Naive thymus-derived CD4-positive, alpha-beta T cell (primary cell): Measurements from ENCODE around the gene TSACC. TPM values are rescaled to one million over a fixed set of nuclear protein-coding genes. Genes with fewer than 3 reads are reported as not detected.

Source experiments
- ATAC-seq: fragments of 150-1000 bp; cut with Tn5 transposase; 2 replicates; pipeline ENCODE4 v1.10.0; 2021; ENCODE audit warnings: mild to moderate bottlenecking, moderate library complexity
- CTCF ChIA-PET: fragments of 350-600 bp; sonication (Branson Sonifier 250); formaldehyde crosslinking; loops from one replicate; lab custom pipeline; 2021; ENCODE audit warnings: antibody characterized with exemption; lab: Charles Lee
- POLR2A ChIA-PET: fragments of 350-600 bp; sonication (Branson Sonifier 250); formaldehyde crosslinking; loops from one replicate; lab custom pipeline; 2021; ENCODE audit warnings: antibody characterized with exemption, inconsistent platforms; lab: Charles Lee
- DNase-seq, 9 donors: peaks; one replicate each; pipeline versions ENCODE4 v3.0.0 to v3.0.0-alpha.2; 2020 to 2022; ENCODE audit warnings: mixed read lengths in 1 of 9
- H3K27ac ChIP-seq: one replicate; pipeline ENCODE4 v1.7.0; 2013; ENCODE audit warnings: mild to moderate bottlenecking, low read depth, low read length, moderate library complexity
- H3K27me3 ChIP-seq, 2 donors: one replicate each; pipeline ENCODE4 v1.7.0; 2013; ENCODE audit warnings: low read length in 2 of 2, mild to moderate bottlenecking in 2 of 2, moderate library complexity in 2 of 2; ENCODE audit not compliant: control insufficient read depth in 2 of 2, insufficient read depth in 2 of 2
- H3K36me3 ChIP-seq, 3 experiments: 1 replicate in 2 of 3; 2 replicates in 1 of 3; pipeline ENCODE4 v1.7.0; 2013; ENCODE audit warnings: low read length in 3 of 3, mild to moderate bottlenecking in 3 of 3, moderate library complexity in 1 of 3; ENCODE audit not compliant: insufficient read depth in 3 of 3, control insufficient read depth in 2 of 3
- H3K4me1 ChIP-seq, 2 donors: one replicate each; pipeline ENCODE4 v1.7.0; 2013; ENCODE audit warnings: low read length in 2 of 2, mild to moderate bottlenecking in 2 of 2, moderate library complexity in 1 of 2; ENCODE audit not compliant: control insufficient read depth in 2 of 2, insufficient read depth in 2 of 2
- H3K4me3 ChIP-seq: 2 replicates; pipeline ENCODE4 v1.7.0; 2013; ENCODE audit warnings: mild to moderate bottlenecking, low read length
- H3K9me3 ChIP-seq, 3 experiments: 1 replicate in 2 of 3; 2 replicates in 1 of 3; pipeline ENCODE4 v1.7.0; 2013; ENCODE audit warnings: low read length in 3 of 3; ENCODE audit not compliant: control insufficient read depth in 2 of 3
- H3K27ac Mint-ChIP-seq, 9 donors: one replicate each; pipeline ENCODE4 v1.8.0; 2020 to 2022; ENCODE audit warnings: mixed read lengths in 9 of 9, mild to moderate bottlenecking in 8 of 9, moderate library complexity in 5 of 9, inconsistent platforms in 2 of 9
- H3K27me3 Mint-ChIP-seq, 5 donors: one replicate each; pipeline ENCODE4 v1.8.0; 2021 to 2022; ENCODE audit warnings: mixed read lengths in 5 of 5, mild to moderate bottlenecking in 1 of 5
- H3K36me3 Mint-ChIP-seq, 5 donors: one replicate each; pipeline ENCODE4 v1.8.0; 2020 to 2022; ENCODE audit warnings: mixed read lengths in 5 of 5, mild to moderate bottlenecking in 3 of 5, inconsistent platforms in 1 of 5
- H3K4me1 Mint-ChIP-seq, 7 donors: one replicate each; pipeline ENCODE4 v1.8.0; 2020 to 2022; ENCODE audit warnings: mixed read lengths in 7 of 7, mild to moderate bottlenecking in 3 of 7, inconsistent platforms in 1 of 7
- H3K4me3 Mint-ChIP-seq, 10 donors: one replicate each; pipeline ENCODE4 v1.8.0; 2020 to 2022; ENCODE audit warnings: mild to moderate bottlenecking in 10 of 10, mixed read lengths in 10 of 10, moderate library complexity in 6 of 10, inconsistent platforms in 2 of 10
- H3K9me3 Mint-ChIP-seq, 11 donors: one replicate each; pipeline ENCODE4 v1.8.0; 2020 to 2022; ENCODE audit warnings: mixed read lengths in 11 of 11, mild to moderate bottlenecking in 4 of 11, inconsistent platforms in 1 of 11, moderate library complexity in 1 of 11
- intact Hi-C, 2 donors: fragments of 100-400 bp; cut with micrococcal nuclease; formaldehyde crosslinking; loops; one replicate each; pipeline ENCODE4 v1.15.1; 2023
- polyA plus RNA-seq, 2 donors: library from polyadenylated mRNA; unstranded; fragments of 300-500 nt; fragmentation: Illumina TruSeq; gene quantifications; one replicate each; pipeline ENCODE4 v1.2.3, GENCODE V29; 2021
- total RNA-seq, 6 experiments: library from RNA in 5 of 6; stranded (reverse) in 5 of 6; gene quantifications; 1 replicate in 5 of 6; 2 replicates in 1 of 6; pipeline ENCODE4 v1.2.3 and lab custom pipeline; 2021 to 2026

Gene TSACC
- total and polyA plus RNA-seq, 7 experiments from 2014 or later, result 1.1 to 2.2 (median 1.7) TPM; not detected in 4

- H3K9me3 ChIP-seq, result no peaks in the 10 kb centered on the region
- peaks cover 0 to 3% of the 10 kb centered on the region in 2 donors for H3K27me3 ChIP-seq
- H3K27ac Mint-ChIP-seq, result no peak overlapping the region
- ChIA-PET CTCF (interaction anchor here (1.0 to 5.5 kb wide), 5 partner anchors 58 to 225 kb away, joined by 4 to 129 read pairs (median 21); partner anchors contain the start of gene GPATCH4), POLR2A (interaction anchor here (0.6 kb wide), 1 partner anchor 130 kb away, joined by 3 read pairs; no protein-coding TSS in a partner anchor)
- H3K4me3 Mint-ChIP-seq, result no peak overlapping the region
- H3K4me1 ChIP-seq, result peaks cover 6 to 8% of the 10 kb centered on the region in 2 donors
- peaks cover 6 to 30% (median 16%) of the 10 kb centered on the region in 5 donors for H3K27me3 Mint-ChIP-seq
- peaks cover 5 to 7% (median 6%) of the 10 kb centered on the region in 7 donors for H3K4me1 Mint-ChIP-seq
- H3K27ac ChIP-seq, result no peak overlapping the region
- no peak overlapping the region for H3K4me3 ChIP-seq
- no peaks in the 10 kb centered on the region for H3K36me3 ChIP-seq
- intact Hi-C loops, result loop anchor here (2.0 to 5.0 kb wide), 2 partner anchors 35 to 118 kb away; partner anchors contain the start of gene MEF2D (in 1 of the 2)
- no peaks in the 10 kb centered on the region for H3K36me3 Mint-ChIP-seq
- ATAC-seq (no peak), DNase-seq (no peak)
- no peaks in the 10 kb centered on the region for H3K9me3 Mint-ChIP-seq
These were observed 45.7 kb downstream of the TSACC start for GRCh38 chr1:156384007-156384406.

GRCh38 chr1:156384658-156385057 is 46.3 kb downstream of the TSACC start:
- Mint-ChIP-seq H3K27me3 (peaks cover 13 to 36% (median 19%) of the 10 kb centered on the region in 5 donors), H3K27ac (peak overlapping the region in 1 of 9 donors; percentile 20), H3K9me3 (no peaks in the 10 kb centered on the region), H3K36me3 (no peaks in the 10 kb centered on the region), H3K4me1 (peaks cover 5 to 7% (median 6%) of the 10 kb centered on the region in 7 donors), H3K4me3 (no peak overlapping the region)
- no peak for DNase-seq
- Histone ChIP-seq H3K27ac (no peak overlapping the region), H3K27me3 (peaks cover 0 to 3% of the 10 kb centered on the region in 2 donors), H3K4me3 (no peak overlapping the region), H3K36me3 (no peaks in the 10 kb centered on the region), H3K9me3 (no peaks in the 10 kb centered on the region), H3K4me1 (peaks cover 6 to 8% of the 10 kb centered on the region in 2 donors)
- POLR2A ChIA-PET, result no interaction called here
- intact Hi-C loops, result loop anchor here (1.0 to 5.0 kb wide), 7 partner anchors 34 to 241 kb away; partner anchors contain the start of gene MEF2D (in 1 of the 2)
- CTCF ChIA-PET, result interaction anchor here (0.6 to 5.5 kb wide), 10 partner anchors 47 to 277 kb away, joined by 3 to 129 read pairs (median 4); partner anchors contain the start of gene GPATCH4
- ATAC-seq, result no peak

GRCh38 chr1:156385534-156386031 is 47.3 kb downstream of the TSACC start:
- DNase-seq (peak; percentile 61 to 83 (median 79)), ATAC-seq (peak; percentile 85)
- intact Hi-C loops, result loop anchor here (1.0 to 2.0 kb wide), 6 partner anchors 33 to 240 kb away; no protein-coding TSS in a partner anchor
- POLR2A ChIA-PET, result interaction anchor here (0.6 to 2.3 kb wide), 6 partner anchors 48 to 217 kb away, joined by 3 to 17 read pairs (median 4); partner anchors contain the start of gene CCT3
- Mint-ChIP-seq H3K4me1 (peaks cover 5 to 7% (median 6%) of the 10 kb centered on the region in 7 donors), H3K27ac (peak overlapping the region in 4 of 9 donors; percentile 3 to 22 (median 10)), H3K27me3 (peaks cover 15 to 41% (median 22%) of the 10 kb centered on the region in 5 donors), H3K4me3 (peak overlapping the region in 1 of 10 donors; percentile 42), H3K9me3 (no peaks in the 10 kb centered on the region), H3K36me3 (no peaks in the 10 kb centered on the region)
- peaks cover 0 to 3% of the 10 kb centered on the region in 2 donors for H3K27me3 ChIP-seq
- no peaks in the 10 kb centered on the region for H3K36me3 ChIP-seq
- H3K4me1 ChIP-seq, result peaks cover 6 to 8% of the 10 kb centered on the region in 2 donors
- no peak overlapping the region for H3K27ac ChIP-seq
- H3K4me3 ChIP-seq, result no peak overlapping the region
- CTCF ChIA-PET, result interaction anchor here (0.6 to 5.5 kb wide), 39 partner anchors 10 to 1779 kb away, joined by 3 to 129 read pairs (median 4); partner anchors contain the start of genes NAXE and SMG5
- H3K9me3 ChIP-seq, result no peaks in the 10 kb centered on the region

- H3K4me3 Mint-ChIP-seq, result no peak overlapping the region
- Histone ChIP-seq H3K4me3 (no peak overlapping the region), H3K9me3 (no peaks in the 10 kb centered on the region), H3K27ac (no peak overlapping the region), H3K36me3 (no peaks in the 10 kb centered on the region), H3K4me1 (peaks cover 6 to 8% of the 10 kb centered on the region in 2 donors), H3K27me3 (peaks cover 0 to 3% of the 10 kb centered on the region in 2 donors)
- no peaks in the 10 kb centered on the region for H3K36me3 Mint-ChIP-seq
- ChIA-PET CTCF (interaction anchor here (0.6 to 5.5 kb wide), 39 partner anchors 11 to 1780 kb away, joined by 3 to 129 read pairs (median 4); partner anchors contain the start of genes NAXE and SMG5), POLR2A (interaction anchor here (0.6 to 2.3 kb wide), 6 partner anchors 55 to 216 kb away, joined by 3 to 17 read pairs (median 4); no protein-coding TSS in a partner anchor)
- intact Hi-C loops, result no loop called here
- peaks cover 15 to 42% (median 26%) of the 10 kb centered on the region in 5 donors for H3K27me3 Mint-ChIP-seq
- ATAC-seq (no peak), DNase-seq (no peak)
- peak overlapping the region in 2 of 9 donors; percentile 3 to 12 for H3K27ac Mint-ChIP-seq
- H3K4me1 Mint-ChIP-seq, result peaks cover 5 to 7% (median 6%) of the 10 kb centered on the region in 7 donors
- H3K9me3 Mint-ChIP-seq, result no peaks in the 10 kb centered on the region
These were observed 48.0 kb downstream of the TSACC start for GRCh38 chr1:156386134-156386901.

- Mint-ChIP-seq H3K36me3 (no peaks in the 10 kb centered on the region), H3K9me3 (no peaks in the 10 kb centered on the region), H3K4me1 (peaks cover 5 to 7% (median 6%) of the 10 kb centered on the region in 7 donors), H3K27me3 (peaks cover 15 to 42% (median 26%) of the 10 kb centered on the region in 5 donors), H3K4me3 (no peak overlapping the region), H3K27ac (peak overlapping the region in 1 of 9 donors; percentile 12)
- ChIA-PET POLR2A (interaction anchor here (1.0 to 2.3 kb wide), 2 partner anchors 54 to 59 kb away, joined by 4 to 17 read pairs; no protein-coding TSS in a partner anchor), CTCF (interaction anchor here (0.6 to 5.5 kb wide), 8 partner anchors 55 to 585 kb away, joined by 3 to 129 read pairs (median 18); no protein-coding TSS in a partner anchor)
- Histone ChIP-seq H3K4me3 (no peak overlapping the region), H3K4me1 (peaks cover 6 to 8% of the 10 kb centered on the region in 2 donors), H3K9me3 (no peaks in the 10 kb centered on the region), H3K27ac (no peak overlapping the region), H3K27me3 (peaks cover 0 to 3% of the 10 kb centered on the region in 2 donors), H3K36me3 (no peaks in the 10 kb centered on the region)
- DNase-seq (no peak), ATAC-seq (no peak)
- intact Hi-C loops, result no loop called here
These were observed 48.9 kb downstream of the TSACC start for GRCh38 chr1:156386949-156387869.
